HepG2 (cell line): ENCODE data around the gene KLHL40. TPM values are rescaled to one million over a fixed set of nuclear protein-coding genes. Genes with fewer than 3 reads are reported as not detected.

Source experiments
- BCL6 ChIP-seq: IDR thresholded peaks from 2 replicates; pipeline ENCODE4 v1.6.1; 2016; ENCODE audit warnings: missing genetic modification reagents, missing compliant biosample characterization
- CAMTA2 ChIP-seq: sonication (generic); formaldehyde crosslinking; IDR thresholded peaks from 2 replicates; pipeline ENCODE4 v1.4.0; 2020; ENCODE audit warnings: mild to moderate bottlenecking, missing genetic modification reagents, borderline replicate concordance
- CC2D1A ChIP-seq: sonication (generic); formaldehyde crosslinking; IDR thresholded peaks from 2 replicates; pipeline ENCODE4 v1.8.1; 2023; ENCODE audit warnings: mild to moderate bottlenecking, missing genetic modification reagents
- HCFC1 ChIP-seq: fragments of 150-350 bp; IDR thresholded peaks from 2 replicates; pipeline ENCODE4 v1.6.1; 2014; ENCODE audit warnings: low read depth, low read length
- HOXA9 ChIP-seq: sonication (generic); formaldehyde crosslinking; IDR thresholded peaks from 2 replicates; pipeline ENCODE4 v1.8.1; 2022; ENCODE audit warnings: missing genetic modification reagents, mild to moderate bottlenecking, moderate library complexity, borderline replicate concordance
- HOXD1 ChIP-seq: sonication (generic); formaldehyde crosslinking; IDR thresholded peaks from 2 replicates; pipeline ENCODE4 v1.5.0; 2020; ENCODE audit warnings: missing genetic modification reagents
- KDM4B ChIP-seq: sonication (generic); formaldehyde crosslinking; IDR thresholded peaks from 2 replicates; pipeline ENCODE4 v1.4.0; 2020; ENCODE audit warnings: missing genetic modification reagents
- SIN3B ChIP-seq: fragments of 150-350 bp; IDR thresholded peaks from 2 replicates; pipeline ENCODE4 v1.6.1; 2014; ENCODE audit warnings: low read length
- ZNF543 ChIP-seq: sonication (generic); formaldehyde crosslinking; IDR thresholded peaks from 2 replicates; pipeline ENCODE4 v1.4.0; 2020; ENCODE audit warnings: mild to moderate bottlenecking, missing genetic modification reagents
- ZNF556 ChIP-seq: sonication (generic); formaldehyde crosslinking; IDR thresholded peaks from 2 replicates; pipeline ENCODE4 v1.4.0; 2020; ENCODE audit warnings: mild to moderate bottlenecking, missing genetic modification reagents, borderline replicate concordance
- polyA plus RNA-seq, 8 experiments: library from polyadenylated mRNA; depleted of rRNA in 3 of 8; stranded (reverse) in 7 of 8; unstranded in 1 of 8; fragments of >200 nt; fragmentation: Illumina TruSeq in 4 of 8; extraction: Trizol in 4 of 8; gene quantifications; 2 replicates each; pipeline versions ENCODE4 v1.2.1 to v1.2.3, GENCODE V29; 2011 to 2016; ENCODE audit warnings: low read depth in 4 of 8, missing spikeins in 1 of 8, mixed read lengths in 1 of 8; ENCODE audit not compliant: insufficient read depth in 1 of 8
- total RNA-seq, 5 experiments: library from RNA; depleted of rRNA; stranded (reverse); fragments of >200 nt; fragmentation: Illumina TruSeq; extraction: Trizol; gene quantifications; 2 replicates each; pipeline ENCODE4 v1.2.3, GENCODE V29; 2016; ENCODE audit warnings: low read depth in 1 of 5
- TF ChIP-seq, protein P1 (sequence below): sonication (generic); formaldehyde crosslinking; conservative IDR thresholded peaks from 2 replicates; pipeline ENCODE4 v1.4.0; 2020; ENCODE audit warnings: mild to moderate bottlenecking, missing genetic modification reagents, moderate library complexity
- TF ChIP-seq, protein P2 (sequence below): sonication (generic); formaldehyde crosslinking; IDR thresholded peaks from 2 replicates; pipeline ENCODE4 v1.4.0; 2020; ENCODE audit warnings: mild to moderate bottlenecking, low read depth, missing genetic modification reagents
- TF ChIP-seq, protein P3 (sequence below): IDR thresholded peaks from 2 replicates; pipeline ENCODE4 v1.6.1; 2016; ENCODE audit warnings: low read depth, missing genetic modification reagents, missing compliant biosample characterization
- TF ChIP-seq, protein P4 (sequence below): sonication (generic); formaldehyde crosslinking; IDR thresholded peaks from 2 replicates; pipeline ENCODE4 v1.8.0; 2022; ENCODE audit warnings: mild to moderate bottlenecking, missing genetic modification reagents; ENCODE audit not compliant: insufficient replicate concordance

KLHL40 gene
- total and polyA plus RNA-seq, 2 of the 13 experiments (the other 11 are each of a cell fraction or from before 2014, with no cell fraction given) = not detected

DNA sequence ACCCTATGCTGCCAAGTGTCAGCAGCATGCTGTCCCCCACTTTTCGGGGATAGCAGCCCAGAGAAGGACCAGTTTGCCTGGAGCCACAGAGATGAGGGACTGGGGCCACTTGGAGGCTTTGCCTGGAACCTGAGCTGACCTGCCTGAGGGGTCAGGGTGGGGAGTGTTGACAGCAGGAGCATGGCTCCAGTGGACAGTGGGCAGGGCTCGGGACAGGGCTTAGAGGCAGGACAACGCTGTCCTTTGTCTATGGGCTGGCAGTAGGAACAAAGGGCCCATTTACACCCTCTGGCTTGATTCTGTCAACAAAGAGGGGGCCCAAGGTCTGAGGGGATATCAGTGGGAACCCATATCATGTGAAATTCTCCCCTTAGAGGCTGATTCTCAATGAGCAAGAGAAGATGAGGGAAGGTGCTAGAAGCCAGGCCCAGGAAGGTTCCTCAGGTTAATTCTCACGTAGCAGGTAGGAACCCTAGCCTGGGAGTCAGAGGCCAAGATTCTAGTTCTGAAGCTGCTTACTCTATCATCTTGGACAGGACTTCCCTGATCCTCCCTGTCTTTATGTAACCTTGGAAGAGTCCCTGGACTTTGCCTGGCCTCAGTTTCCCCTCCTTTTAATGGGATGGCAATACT, 47.0 kb downstream of the KLHL40 start (continued):
- TF ChIP-seq, protein P1, sequence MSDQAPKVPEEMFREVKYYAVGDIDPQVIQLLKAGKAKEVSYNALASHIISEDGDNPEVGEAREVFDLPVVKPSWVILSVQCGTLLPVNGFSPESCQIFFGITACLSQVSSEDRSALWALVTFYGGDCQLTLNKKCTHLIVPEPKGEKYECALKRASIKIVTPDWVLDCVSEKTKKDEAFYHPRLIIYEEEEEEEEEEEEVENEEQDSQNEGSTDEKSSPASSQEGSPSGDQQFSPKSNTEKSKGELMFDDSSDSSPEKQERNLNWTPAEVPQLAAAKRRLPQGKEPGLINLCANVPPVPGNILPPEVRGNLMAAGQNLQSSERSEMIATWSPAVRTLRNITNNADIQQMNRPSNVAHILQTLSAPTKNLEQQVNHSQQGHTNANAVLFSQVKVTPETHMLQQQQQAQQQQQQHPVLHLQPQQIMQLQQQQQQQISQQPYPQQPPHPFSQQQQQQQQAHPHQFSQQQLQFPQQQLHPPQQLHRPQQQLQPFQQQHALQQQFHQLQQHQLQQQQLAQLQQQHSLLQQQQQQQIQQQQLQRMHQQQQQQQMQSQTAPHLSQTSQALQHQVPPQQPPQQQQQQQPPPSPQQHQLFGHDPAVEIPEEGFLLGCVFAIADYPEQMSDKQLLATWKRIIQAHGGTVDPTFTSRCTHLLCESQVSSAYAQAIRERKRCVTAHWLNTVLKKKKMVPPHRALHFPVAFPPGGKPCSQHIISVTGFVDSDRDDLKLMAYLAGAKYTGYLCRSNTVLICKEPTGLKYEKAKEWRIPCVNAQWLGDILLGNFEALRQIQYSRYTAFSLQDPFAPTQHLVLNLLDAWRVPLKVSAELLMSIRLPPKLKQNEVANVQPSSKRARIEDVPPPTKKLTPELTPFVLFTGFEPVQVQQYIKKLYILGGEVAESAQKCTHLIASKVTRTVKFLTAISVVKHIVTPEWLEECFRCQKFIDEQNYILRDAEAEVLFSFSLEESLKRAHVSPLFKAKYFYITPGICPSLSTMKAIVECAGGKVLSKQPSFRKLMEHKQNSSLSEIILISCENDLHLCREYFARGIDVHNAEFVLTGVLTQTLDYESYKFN (CRISPR knock-in tag) = peak; percentile 95
- TF ChIP-seq ZNF556 (CRISPR knock-in tag) (no peak), SIN3B (no peak), BCL6 (CRISPR knock-in tag) (peak; percentile 44; the same call in 1 of the 2 replicates), ZNF543 (peak; percentile 81; the same call in 1 of the 2 replicates), KDM4B (CRISPR knock-in tag) (peak; percentile 20; the same call in 1 of the 2 replicates), HCFC1 (no peak), CAMTA2 (no peak), HOXD1 (CRISPR knock-in tag) (peak; percentile 62; the same call in 1 of the 2 replicates), HOXA9 (CRISPR knock-in tag) (no peak; the same call in 1 of the 2 replicates), CC2D1A (CRISPR knock-in tag) (no peak)
- TF ChIP-seq, protein P2, sequence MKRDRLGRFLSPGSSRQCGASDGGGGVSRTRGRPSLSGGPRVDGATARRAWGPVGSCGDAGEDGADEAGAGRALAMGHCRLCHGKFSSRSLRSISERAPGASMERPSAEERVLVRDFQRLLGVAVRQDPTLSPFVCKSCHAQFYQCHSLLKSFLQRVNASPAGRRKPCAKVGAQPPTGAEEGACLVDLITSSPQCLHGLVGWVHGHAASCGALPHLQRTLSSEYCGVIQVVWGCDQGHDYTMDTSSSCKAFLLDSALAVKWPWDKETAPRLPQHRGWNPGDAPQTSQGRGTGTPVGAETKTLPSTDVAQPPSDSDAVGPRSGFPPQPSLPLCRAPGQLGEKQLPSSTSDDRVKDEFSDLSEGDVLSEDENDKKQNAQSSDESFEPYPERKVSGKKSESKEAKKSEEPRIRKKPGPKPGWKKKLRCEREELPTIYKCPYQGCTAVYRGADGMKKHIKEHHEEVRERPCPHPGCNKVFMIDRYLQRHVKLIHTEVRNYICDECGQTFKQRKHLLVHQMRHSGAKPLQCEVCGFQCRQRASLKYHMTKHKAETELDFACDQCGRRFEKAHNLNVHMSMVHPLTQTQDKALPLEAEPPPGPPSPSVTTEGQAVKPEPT (CRISPR knock-in tag) = no peak
- TF ChIP-seq, protein P3, sequence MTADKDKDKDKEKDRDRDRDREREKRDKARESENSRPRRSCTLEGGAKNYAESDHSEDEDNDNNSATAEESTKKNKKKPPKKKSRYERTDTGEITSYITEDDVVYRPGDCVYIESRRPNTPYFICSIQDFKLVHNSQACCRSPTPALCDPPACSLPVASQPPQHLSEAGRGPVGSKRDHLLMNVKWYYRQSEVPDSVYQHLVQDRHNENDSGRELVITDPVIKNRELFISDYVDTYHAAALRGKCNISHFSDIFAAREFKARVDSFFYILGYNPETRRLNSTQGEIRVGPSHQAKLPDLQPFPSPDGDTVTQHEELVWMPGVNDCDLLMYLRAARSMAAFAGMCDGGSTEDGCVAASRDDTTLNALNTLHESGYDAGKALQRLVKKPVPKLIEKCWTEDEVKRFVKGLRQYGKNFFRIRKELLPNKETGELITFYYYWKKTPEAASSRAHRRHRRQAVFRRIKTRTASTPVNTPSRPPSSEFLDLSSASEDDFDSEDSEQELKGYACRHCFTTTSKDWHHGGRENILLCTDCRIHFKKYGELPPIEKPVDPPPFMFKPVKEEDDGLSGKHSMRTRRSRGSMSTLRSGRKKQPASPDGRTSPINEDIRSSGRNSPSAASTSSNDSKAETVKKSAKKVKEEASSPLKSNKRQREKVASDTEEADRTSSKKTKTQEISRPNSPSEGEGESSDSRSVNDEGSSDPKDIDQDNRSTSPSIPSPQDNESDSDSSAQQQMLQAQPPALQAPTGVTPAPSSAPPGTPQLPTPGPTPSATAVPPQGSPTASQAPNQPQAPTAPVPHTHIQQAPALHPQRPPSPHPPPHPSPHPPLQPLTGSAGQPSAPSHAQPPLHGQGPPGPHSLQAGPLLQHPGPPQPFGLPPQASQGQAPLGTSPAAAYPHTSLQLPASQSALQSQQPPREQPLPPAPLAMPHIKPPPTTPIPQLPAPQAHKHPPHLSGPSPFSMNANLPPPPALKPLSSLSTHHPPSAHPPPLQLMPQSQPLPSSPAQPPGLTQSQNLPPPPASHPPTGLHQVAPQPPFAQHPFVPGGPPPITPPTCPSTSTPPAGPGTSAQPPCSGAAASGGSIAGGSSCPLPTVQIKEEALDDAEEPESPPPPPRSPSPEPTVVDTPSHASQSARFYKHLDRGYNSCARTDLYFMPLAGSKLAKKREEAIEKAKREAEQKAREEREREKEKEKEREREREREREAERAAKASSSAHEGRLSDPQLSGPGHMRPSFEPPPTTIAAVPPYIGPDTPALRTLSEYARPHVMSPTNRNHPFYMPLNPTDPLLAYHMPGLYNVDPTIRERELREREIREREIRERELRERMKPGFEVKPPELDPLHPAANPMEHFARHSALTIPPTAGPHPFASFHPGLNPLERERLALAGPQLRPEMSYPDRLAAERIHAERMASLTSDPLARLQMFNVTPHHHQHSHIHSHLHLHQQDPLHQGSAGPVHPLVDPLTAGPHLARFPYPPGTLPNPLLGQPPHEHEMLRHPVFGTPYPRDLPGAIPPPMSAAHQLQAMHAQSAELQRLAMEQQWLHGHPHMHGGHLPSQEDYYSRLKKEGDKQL (CRISPR knock-in tag) = peak; percentile 41; the same call in 1 of the 2 replicates
- TF ChIP-seq, protein P4, sequence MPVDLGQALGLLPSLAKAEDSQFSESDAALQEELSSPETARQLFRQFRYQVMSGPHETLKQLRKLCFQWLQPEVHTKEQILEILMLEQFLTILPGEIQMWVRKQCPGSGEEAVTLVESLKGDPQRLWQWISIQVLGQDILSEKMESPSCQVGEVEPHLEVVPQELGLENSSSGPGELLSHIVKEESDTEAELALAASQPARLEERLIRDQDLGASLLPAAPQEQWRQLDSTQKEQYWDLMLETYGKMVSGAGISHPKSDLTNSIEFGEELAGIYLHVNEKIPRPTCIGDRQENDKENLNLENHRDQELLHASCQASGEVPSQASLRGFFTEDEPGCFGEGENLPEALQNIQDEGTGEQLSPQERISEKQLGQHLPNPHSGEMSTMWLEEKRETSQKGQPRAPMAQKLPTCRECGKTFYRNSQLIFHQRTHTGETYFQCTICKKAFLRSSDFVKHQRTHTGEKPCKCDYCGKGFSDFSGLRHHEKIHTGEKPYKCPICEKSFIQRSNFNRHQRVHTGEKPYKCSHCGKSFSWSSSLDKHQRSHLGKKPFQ (CRISPR knock-in tag) = no peak
